Measurements from ENCODE around the gene RECK.

Gene RECK

DNA sequence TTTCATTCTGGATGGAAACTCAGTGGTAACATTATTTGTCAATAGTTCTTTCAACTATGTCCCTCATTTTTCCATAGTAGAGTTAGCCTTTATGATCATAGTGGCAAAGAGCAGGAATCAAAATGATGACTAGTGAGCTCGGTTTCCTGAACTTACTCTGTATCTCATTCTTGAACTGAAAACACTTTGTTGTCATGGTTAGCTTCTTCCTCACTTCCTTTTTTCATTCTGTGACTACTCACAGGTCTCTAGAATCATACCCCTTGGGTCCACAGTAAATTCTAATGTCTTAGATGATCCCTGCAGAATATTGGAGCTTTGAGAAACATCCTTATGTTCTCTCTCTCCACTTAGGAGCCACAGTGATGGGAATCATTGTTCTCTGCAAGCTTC, 29.4 kb upstream of the RECK start:
- Histone ChIP-seq H3K9me3 (ENCODE audit: control insufficient read depth, low read depth, low read length) (no peaks in the 10 kb centered on the region), H3K27ac (ENCODE audit: low read length) (no peak overlapping the region), H3K36me3 (ENCODE audit: control insufficient read depth, low read depth, low read length) (no peaks in the 10 kb centered on the region), H3K9ac (ENCODE audit: low read length) (no peak overlapping the region), H3K4me1 (ENCODE audit: control insufficient read depth, low read depth, low read length) (no peaks in the 10 kb centered on the region), H3K27me3 (ENCODE audit: control insufficient read depth, insufficient read depth, low read length) (peaks cover 18% of the 10 kb centered on the region), H3K4me3 (ENCODE audit: low read length) (no peak overlapping the region)

DNA sequence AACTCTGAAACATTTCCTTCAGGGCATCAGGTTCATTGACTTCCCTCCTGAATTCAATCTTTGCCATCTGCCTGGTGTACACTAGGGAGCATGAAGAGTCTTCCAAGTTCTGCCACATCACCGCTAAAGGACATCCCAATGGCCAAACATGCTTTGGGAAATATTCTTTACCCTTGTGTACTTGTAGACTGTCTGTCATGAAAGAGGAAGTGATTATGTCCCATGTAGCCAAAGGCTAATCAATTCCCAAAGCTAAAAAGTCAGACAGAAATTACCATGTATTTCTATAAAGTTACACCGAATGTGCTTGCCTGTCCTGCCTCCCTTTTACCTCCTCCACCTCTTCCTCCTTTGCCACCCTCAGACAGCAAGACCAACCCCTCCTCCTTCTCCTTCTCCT, 28.9 kb upstream of the RECK start:
- H3K36me3 ChIP-seq (ENCODE audit: control insufficient read depth, low read depth, low read length) = no peaks in the 10 kb centered on the region
- H3K27me3 ChIP-seq (ENCODE audit: control insufficient read depth, insufficient read depth, low read length) = peaks cover 18% of the 10 kb centered on the region
- no peaks in the 10 kb centered on the region for H3K4me1 ChIP-seq (ENCODE audit: control insufficient read depth, low read depth, low read length)
- no peak overlapping the region for H3K4me3 ChIP-seq (ENCODE audit: low read length)
- H3K9me3 ChIP-seq (ENCODE audit: control insufficient read depth, low read depth, low read length) = no peaks in the 10 kb centered on the region
- H3K9ac ChIP-seq (ENCODE audit: low read length) = no peak overlapping the region
- no peak overlapping the region for H3K27ac ChIP-seq (ENCODE audit: low read length)

- H3K4me1 ChIP-seq (ENCODE audit: control insufficient read depth, low read depth, low read length) = no peaks in the 10 kb centered on the region
- H3K36me3 ChIP-seq (ENCODE audit: control insufficient read depth, low read depth, low read length) = no peaks in the 10 kb centered on the region
- H3K27ac ChIP-seq (ENCODE audit: low read length) = no peak overlapping the region
- H3K4me3 ChIP-seq (ENCODE audit: low read length) = no peak overlapping the region
- H3K9ac ChIP-seq (ENCODE audit: low read length) = no peak overlapping the region
- H3K27me3 ChIP-seq (ENCODE audit: control insufficient read depth, insufficient read depth, low read length) = peaks cover 18% of the 10 kb centered on the region
- H3K9me3 ChIP-seq (ENCODE audit: control insufficient read depth, low read depth, low read length) = no peaks in the 10 kb centered on the region
These were observed 27.9 kb upstream of the RECK start for GRCh38 chr9:36008774-36009300.

DNA sequence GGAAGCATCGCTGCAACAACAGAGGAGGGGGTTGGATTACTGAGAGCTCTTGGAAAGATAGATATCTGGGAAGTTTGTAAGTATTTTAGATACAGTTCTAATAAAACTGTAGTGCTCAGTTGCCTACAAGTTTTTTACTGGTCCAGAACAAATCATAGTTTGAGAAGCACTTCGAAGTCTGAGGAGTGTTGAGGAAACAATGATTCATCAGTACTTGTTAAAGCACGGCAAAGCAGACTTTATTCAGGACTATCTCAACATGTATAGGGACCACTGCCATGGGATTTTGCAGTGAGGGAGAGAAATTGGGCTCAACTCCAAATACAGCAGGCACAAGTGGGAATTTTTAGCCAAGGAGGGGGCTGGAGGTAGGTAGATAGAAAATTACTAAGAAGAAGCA, 25.3 kb upstream of the RECK start:
- H3K36me3 ChIP-seq (ENCODE audit: control insufficient read depth, low read depth, low read length) = no peaks in the 10 kb centered on the region
- no peak overlapping the region for H3K27ac ChIP-seq (ENCODE audit: low read length)
- H3K4me3 ChIP-seq (ENCODE audit: low read length) = no peak overlapping the region
- H3K27me3 ChIP-seq (ENCODE audit: control insufficient read depth, insufficient read depth, low read length) = peaks cover 18% of the 10 kb centered on the region
- H3K9ac ChIP-seq (ENCODE audit: low read length) = no peak overlapping the region
- no peaks in the 10 kb centered on the region for H3K4me1 ChIP-seq (ENCODE audit: control insufficient read depth, low read depth, low read length)
- H3K9me3 ChIP-seq (ENCODE audit: control insufficient read depth, low read depth, low read length) = no peaks in the 10 kb centered on the region

- Histone ChIP-seq H3K4me3 (ENCODE audit: low read length) (no peak overlapping the region), H3K27ac (ENCODE audit: low read length) (no peak overlapping the region), H3K27me3 (ENCODE audit: control insufficient read depth, insufficient read depth, low read length) (no peaks in the 10 kb centered on the region), H3K4me1 (ENCODE audit: control insufficient read depth, low read depth, low read length) (no peaks in the 10 kb centered on the region), H3K36me3 (ENCODE audit: control insufficient read depth, low read depth, low read length) (no peaks in the 10 kb centered on the region), H3K9me3 (ENCODE audit: control insufficient read depth, low read depth, low read length) (no peaks in the 10 kb centered on the region), H3K9ac (ENCODE audit: low read length) (no peak overlapping the region)
These were observed 19.4 kb upstream of the RECK start for GRCh38 chr9:36017278-36017677.

GRCh38 chr9:36018129-36018528, 18.6 kb upstream of the RECK start:
- Histone ChIP-seq H3K9ac (ENCODE audit: low read length) (no peak overlapping the region), H3K4me3 (ENCODE audit: low read length) (no peak overlapping the region), H3K4me1 (ENCODE audit: control insufficient read depth, low read depth, low read length) (no peaks in the 10 kb centered on the region), H3K36me3 (ENCODE audit: control insufficient read depth, low read depth, low read length) (no peaks in the 10 kb centered on the region), H3K27me3 (ENCODE audit: control insufficient read depth, insufficient read depth, low read length) (no peaks in the 10 kb centered on the region), H3K9me3 (ENCODE audit: control insufficient read depth, low read depth, low read length) (no peaks in the 10 kb centered on the region), H3K27ac (ENCODE audit: low read length) (no peak overlapping the region)

GRCh38 chr9:36018891-36019720, 17.6 kb upstream of the RECK start:
- no peak overlapping the region for H3K27ac ChIP-seq (ENCODE audit: low read length)
- no peaks in the 10 kb centered on the region for H3K9me3 ChIP-seq (ENCODE audit: control insufficient read depth, low read depth, low read length)

GRCh38 chr9:36021968-36022367, 14.7 kb upstream of the RECK start:
- no peaks in the 10 kb centered on the region for H3K4me1 ChIP-seq (ENCODE audit: control insufficient read depth, low read depth, low read length)
- H3K9ac ChIP-seq (ENCODE audit: low read length) = no peak overlapping the region

More at GRCh38 chr9:36018891-36019720, 17.6 kb upstream of the RECK start:
- Histone ChIP-seq H3K4me3 (ENCODE audit: low read length) (no peak overlapping the region), H3K36me3 (ENCODE audit: control insufficient read depth, low read depth, low read length) (no peaks in the 10 kb centered on the region), H3K4me1 (ENCODE audit: control insufficient read depth, low read depth, low read length) (no peaks in the 10 kb centered on the region), H3K27me3 (ENCODE audit: control insufficient read depth, insufficient read depth, low read length) (no peaks in the 10 kb centered on the region), H3K9ac (ENCODE audit: low read length) (no peak overlapping the region)

DNA sequence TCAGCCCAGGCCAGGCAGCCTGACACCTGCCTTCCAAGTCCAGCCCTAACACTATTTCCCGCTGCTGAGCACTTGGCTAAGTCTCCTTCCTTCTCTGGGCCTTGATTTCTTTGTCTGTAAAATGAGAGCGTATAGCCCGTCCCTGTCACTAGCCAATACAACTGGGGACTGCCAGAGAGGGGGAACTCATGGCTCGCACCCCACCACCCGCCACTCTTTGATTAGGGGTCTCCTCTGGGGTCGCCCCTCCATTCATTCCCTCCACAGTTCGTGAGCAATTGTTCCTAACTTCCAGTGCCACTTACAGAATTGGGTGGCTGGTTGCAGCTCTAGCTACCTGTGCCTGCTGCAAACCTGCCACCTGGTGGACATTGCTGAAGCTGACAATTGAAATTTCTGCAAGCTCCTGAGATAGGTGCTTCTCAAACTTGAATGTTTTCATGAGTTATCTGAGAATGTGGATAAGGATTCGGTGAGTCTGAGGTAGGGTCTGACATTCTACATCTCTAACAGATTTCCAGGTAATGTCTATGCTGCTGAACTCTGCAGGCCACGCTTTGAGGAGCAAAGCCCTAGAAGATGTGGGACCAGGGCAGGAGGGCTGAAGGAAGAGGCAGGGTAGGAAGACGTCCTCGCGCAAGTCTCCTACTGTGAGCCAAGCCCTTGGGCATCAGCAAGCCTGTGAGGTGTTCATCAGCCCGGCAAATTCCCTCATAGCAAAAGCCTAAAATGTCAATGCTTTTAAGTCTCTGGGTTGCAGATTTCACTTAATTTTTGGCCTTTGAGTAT, 13.3 kb upstream of the RECK start:
- Histone ChIP-seq H3K9me3 (ENCODE audit: control insufficient read depth, low read depth, low read length) (no peaks in the 10 kb centered on the region), H3K27me3 (ENCODE audit: control insufficient read depth, insufficient read depth, low read length) (no peaks in the 10 kb centered on the region), H3K36me3 (ENCODE audit: control insufficient read depth, low read depth, low read length) (no peaks in the 10 kb centered on the region), H3K4me1 (ENCODE audit: control insufficient read depth, low read depth, low read length) (no peaks in the 10 kb centered on the region), H3K27ac (ENCODE audit: low read length) (no peak overlapping the region), H3K4me3 (ENCODE audit: low read length) (no peak overlapping the region), H3K9ac (ENCODE audit: low read length) (no peak overlapping the region)

More at GRCh38 chr9:36021968-36022367, 14.7 kb upstream of the RECK start:
- Histone ChIP-seq H3K4me3 (ENCODE audit: low read length) (no peak overlapping the region), H3K27me3 (ENCODE audit: control insufficient read depth, insufficient read depth, low read length) (no peaks in the 10 kb centered on the region), H3K27ac (ENCODE audit: low read length) (no peak overlapping the region), H3K9me3 (ENCODE audit: control insufficient read depth, low read depth, low read length) (no peaks in the 10 kb centered on the region), H3K36me3 (ENCODE audit: control insufficient read depth, low read depth, low read length) (no peaks in the 10 kb centered on the region)

- Histone ChIP-seq H3K4me1 (ENCODE audit: control insufficient read depth, low read depth, low read length) (no peaks in the 10 kb centered on the region), H3K9ac (ENCODE audit: low read length) (no peak overlapping the region), H3K4me3 (ENCODE audit: low read length) (no peak overlapping the region), H3K9me3 (ENCODE audit: control insufficient read depth, low read depth, low read length) (no peaks in the 10 kb centered on the region), H3K27me3 (ENCODE audit: control insufficient read depth, insufficient read depth, low read length) (no peaks in the 10 kb centered on the region), H3K27ac (ENCODE audit: low read length) (no peak overlapping the region), H3K36me3 (ENCODE audit: control insufficient read depth, low read depth, low read length) (no peaks in the 10 kb centered on the region)
These were observed 11.0 kb upstream of the RECK start for GRCh38 chr9:36025746-36026145.

GRCh38 chr9:36029202-36029601, 7.5 kb upstream of the RECK start:
- Histone ChIP-seq H3K4me1 (ENCODE audit: control insufficient read depth, low read depth, low read length) (no peaks in the 10 kb centered on the region), H3K27ac (ENCODE audit: low read length) (no peak overlapping the region), H3K9me3 (ENCODE audit: control insufficient read depth, low read depth, low read length) (no peaks in the 10 kb centered on the region), H3K27me3 (ENCODE audit: control insufficient read depth, insufficient read depth, low read length) (no peaks in the 10 kb centered on the region), H3K9ac (ENCODE audit: low read length) (no peak overlapping the region), H3K36me3 (ENCODE audit: control insufficient read depth, low read depth, low read length) (no peaks in the 10 kb centered on the region), H3K4me3 (ENCODE audit: low read length) (no peak overlapping the region)
